ENCODE measurements around the gene BAIAP2.

DNA sequence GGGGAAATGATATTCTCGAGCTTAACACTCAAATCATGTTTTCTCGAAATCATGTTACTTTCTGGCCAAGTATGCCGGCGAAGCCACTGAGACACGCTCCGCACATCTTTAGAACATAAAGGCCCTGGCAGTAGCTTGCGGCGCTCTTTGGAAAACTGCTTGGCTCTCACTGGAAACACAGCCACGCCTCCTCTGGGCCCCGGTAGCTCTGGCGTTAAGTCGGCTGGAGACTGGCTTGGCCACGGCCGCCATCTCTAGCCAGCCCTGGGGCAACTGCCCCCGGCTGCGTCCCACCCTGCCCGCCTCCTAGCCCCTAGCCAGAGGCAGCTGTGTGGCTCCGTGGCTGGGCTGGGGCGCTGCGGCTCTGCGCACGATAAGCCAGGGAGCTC, 9.2 kb upstream of the BAIAP2 start:
- TF ChIP-seq CTCF (conservative IDR thresholded peaks at IDR 0.05; ENCODE audit: low read length) (no peak), EZH2phosphoT487 (IDR thresholded peaks at IDR 0.05; ENCODE audit: borderline replicate concordance) (no peak)

Measured in Loucy (cell line).